Nephron progenitor cell (in vitro differentiated cells): ENCODE data around the gene FN3KRP.

ENCODE experiments used
- DNase-seq: peaks from one replicate; pipeline ENCODE4 v3.0.0; 2021
- H3K27ac Mint-ChIP-seq: 2 replicates; pipeline ENCODE4 v1.8.0; 2021; ENCODE audit warnings: mild to moderate bottlenecking, moderate library complexity, mixed read lengths
- H3K27me3 Mint-ChIP-seq: 2 replicates; pipeline ENCODE4 v1.8.0; 2021; ENCODE audit warnings: mild to moderate bottlenecking, low read depth, mixed read lengths; ENCODE audit not compliant: poor library complexity
- H3K36me3 Mint-ChIP-seq: 2 replicates; pipeline ENCODE4 v1.8.0; 2021; ENCODE audit warnings: low read depth, mixed read lengths
- H3K4me1 Mint-ChIP-seq: 2 replicates; pipeline ENCODE4 v1.8.0; 2021; ENCODE audit warnings: mixed read lengths
- H3K4me3 Mint-ChIP-seq: 2 replicates; pipeline ENCODE4 v1.8.0; 2021; ENCODE audit warnings: mild to moderate bottlenecking, moderate library complexity, mixed read lengths
- H3K9me3 Mint-ChIP-seq: 2 replicates; pipeline ENCODE4 v1.8.0; 2021; ENCODE audit warnings: mild to moderate bottlenecking, moderate library complexity, mixed read lengths
- CTCF ChIP-seq: fragments of 200-600 bp; sonication (generic); IDR thresholded peaks from 2 replicates; pipeline ENCODE4 v1.5.0; 2021; ENCODE audit warnings: antibody characterized with exemption

The FN3KRP gene

DNA sequence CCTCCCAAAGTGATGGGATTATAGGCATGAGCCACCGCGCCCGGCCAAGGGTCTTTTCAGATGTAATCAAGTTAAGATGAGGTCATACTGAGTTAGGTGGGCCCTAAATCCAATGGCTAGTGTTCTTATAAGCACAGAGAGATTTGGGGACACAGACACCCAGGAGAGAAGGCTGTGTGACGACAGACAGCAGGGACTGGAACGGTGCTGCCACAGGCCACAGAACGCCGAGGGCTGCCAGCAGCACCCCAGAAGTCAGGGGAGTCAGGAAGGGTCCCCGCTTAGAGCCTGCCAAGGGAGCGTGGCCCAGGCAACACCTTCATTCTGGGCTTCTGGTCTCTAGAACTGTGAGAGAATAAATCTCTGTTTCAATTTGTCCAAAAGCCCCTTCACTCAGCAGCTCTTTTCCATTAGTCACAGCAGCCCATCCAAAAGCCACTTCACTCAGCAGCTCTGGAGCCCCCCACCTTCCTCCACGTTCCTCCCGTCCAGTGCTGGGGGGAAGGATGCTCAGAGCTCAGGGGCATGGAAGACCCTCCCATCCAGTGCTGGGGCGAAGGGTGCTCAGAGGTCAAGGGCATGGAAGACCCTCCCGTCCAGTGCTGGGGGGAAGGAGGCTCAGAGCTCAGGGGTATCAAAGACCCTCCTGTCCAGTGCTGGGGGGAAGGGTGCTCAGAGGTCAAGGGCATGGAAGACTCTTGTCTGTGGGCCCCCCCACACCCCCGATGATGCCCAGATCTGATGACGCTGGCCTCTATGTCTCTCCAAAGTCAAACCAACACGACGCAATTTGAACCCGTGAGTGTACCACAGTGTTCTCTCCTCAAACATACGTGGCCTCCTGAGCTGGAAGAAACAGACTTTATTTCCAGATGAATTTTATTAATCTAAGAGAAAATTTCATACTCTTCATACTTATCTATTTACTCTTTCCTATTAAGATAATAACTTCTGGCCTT is 29.9 kb upstream of the FN3KRP start:
- Mint-ChIP-seq H3K4me1 (peaks cover 31% of the 10 kb centered on the region), H3K9me3 (peaks cover 12% of the 10 kb centered on the region), H3K27me3 (peaks cover 17% of the 10 kb centered on the region), H3K27ac (no peak overlapping the region), H3K36me3 (peaks cover 8% of the 10 kb centered on the region), H3K4me3 (no peak overlapping the region)
- TF ChIP-seq CTCF: no peak
- DNase-seq: no peak

DNA sequence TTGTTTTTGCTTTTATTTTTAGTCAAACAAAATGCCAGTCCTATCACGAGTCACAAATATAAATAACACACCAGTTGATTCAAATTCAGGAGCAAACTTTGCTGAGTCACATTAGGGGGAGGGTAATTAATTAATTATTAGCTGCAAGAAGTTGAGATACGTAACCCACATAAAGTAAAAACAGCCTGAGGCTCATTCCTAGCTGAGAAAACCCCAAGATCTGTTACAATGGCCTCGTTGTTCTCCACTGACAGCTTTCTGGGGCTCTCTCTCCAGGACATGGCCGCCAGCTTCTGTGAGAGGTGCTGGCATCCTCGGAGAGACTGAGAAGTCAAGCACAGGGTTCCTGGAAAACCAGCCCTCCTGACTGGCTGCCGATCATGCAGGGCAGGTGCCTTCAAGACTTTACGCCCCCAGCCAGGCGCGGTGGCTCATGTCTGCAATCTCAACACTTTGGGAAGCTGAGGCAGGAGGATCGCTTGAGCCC is 29.1 kb upstream of the FN3KRP start:
- H3K9me3 Mint-ChIP-seq: peaks cover 5% of the 10 kb centered on the region
- peaks cover 13% of the 10 kb centered on the region for H3K27me3 Mint-ChIP-seq
- H3K27ac Mint-ChIP-seq: no peak overlapping the region
- TF ChIP-seq CTCF: no peak
- H3K4me1 Mint-ChIP-seq: peaks cover 37% of the 10 kb centered on the region
- peaks cover under 1% of the 10 kb centered on the region for H3K36me3 Mint-ChIP-seq
- H3K4me3 Mint-ChIP-seq: no peak overlapping the region
- DNase-seq: no peak

- peaks cover 13% of the 10 kb centered on the region for H3K27me3 Mint-ChIP-seq
- no peak for TF ChIP-seq CTCF
- H3K27ac Mint-ChIP-seq: no peak overlapping the region
- H3K4me3 Mint-ChIP-seq: no peak overlapping the region
- H3K4me1 Mint-ChIP-seq: peaks cover 42% of the 10 kb centered on the region
- DNase-seq: no peak
- H3K9me3 Mint-ChIP-seq: peaks cover under 1% of the 10 kb centered on the region
- no peaks in the 10 kb centered on the region for H3K36me3 Mint-ChIP-seq
These were observed 28.6 kb upstream of the FN3KRP start for GRCh38 chr17:82687871-82688270.

DNA sequence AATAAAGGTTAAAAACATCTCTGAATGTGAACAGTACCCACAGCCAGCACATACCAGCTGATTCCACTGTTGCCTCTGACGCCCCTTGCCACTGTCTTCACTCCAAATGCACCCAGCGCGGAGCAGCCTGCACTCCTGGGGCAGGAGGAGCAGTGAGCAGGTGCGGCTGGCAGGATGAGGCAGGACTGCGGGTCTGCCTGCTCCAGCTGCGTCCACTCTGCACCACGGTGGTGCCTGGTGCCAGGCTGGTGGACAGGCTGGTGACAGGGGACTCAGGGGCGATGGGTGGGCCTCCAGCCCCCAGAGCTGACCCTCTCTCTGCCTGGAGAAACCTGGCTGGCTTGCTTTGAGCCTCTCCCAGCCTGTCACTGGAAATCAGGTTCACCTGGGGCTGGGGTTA is 27.4 kb upstream of the FN3KRP start:
- DNase-seq: no peak
- no peak overlapping the region for H3K4me3 Mint-ChIP-seq
- no peak for TF ChIP-seq CTCF
- peaks cover 11% of the 10 kb centered on the region for H3K9me3 Mint-ChIP-seq
- H3K4me1 Mint-ChIP-seq: peaks cover 51% of the 10 kb centered on the region
- peaks cover 7% of the 10 kb centered on the region for H3K36me3 Mint-ChIP-seq
- H3K27ac Mint-ChIP-seq: no peak overlapping the region
- peaks cover 17% of the 10 kb centered on the region for H3K27me3 Mint-ChIP-seq

DNA sequence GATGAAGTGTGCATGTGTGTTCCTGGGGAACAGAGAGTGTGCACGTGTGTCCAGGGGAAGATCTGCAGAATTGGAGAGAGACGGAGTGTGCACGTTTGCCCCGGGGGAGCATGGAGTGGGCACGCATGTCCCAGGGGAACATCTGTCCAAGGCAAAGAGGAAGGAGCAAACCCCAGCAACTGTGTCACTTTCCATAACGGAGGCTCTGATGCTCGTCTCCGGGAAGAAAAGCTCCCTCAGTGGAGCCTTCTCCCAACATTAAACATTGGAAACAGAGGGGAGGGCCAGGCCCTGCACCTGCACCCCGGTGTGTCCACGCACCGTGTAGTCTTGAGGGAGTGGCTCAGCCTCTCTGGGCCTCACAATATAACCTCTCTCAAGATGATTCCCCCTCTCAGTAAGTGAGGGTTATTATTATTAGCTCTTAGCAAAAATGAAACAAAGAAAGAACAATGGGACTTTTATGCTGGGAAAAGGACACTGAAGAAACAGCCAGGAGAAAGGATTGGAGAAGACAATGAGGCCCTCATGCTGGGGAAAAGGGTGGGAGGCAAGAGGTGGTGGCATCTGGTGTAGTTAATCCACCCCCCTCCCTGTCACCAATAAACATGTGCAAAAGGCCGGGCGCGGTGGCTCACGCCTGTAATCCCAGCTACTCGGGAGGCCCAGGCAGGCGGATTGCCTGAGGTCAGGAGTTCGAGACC is 25.6 kb upstream of the FN3KRP start:
- Mint-ChIP-seq H3K36me3 (peaks cover 19% of the 10 kb centered on the region), H3K4me3 (peak overlapping the region; percentile 41), H3K4me1 (peaks cover 51% of the 10 kb centered on the region), H3K27ac (no peak overlapping the region), H3K9me3 (peaks cover 30% of the 10 kb centered on the region), H3K27me3 (peaks cover 36% of the 10 kb centered on the region)
- no peak for DNase-seq
- no peak for TF ChIP-seq CTCF
